Gastroesophageal sphincter (tissue), 4 donors: ENCODE results near the gene SNX3. TPM values are rescaled to one million over a fixed set of nuclear protein-coding genes. Genes with fewer than 3 reads are reported as not detected.

ENCODE experiments used
- ATAC-seq: fragments of 150-250 bp; one replicate; pipeline ENCODE4 v1.9.1; 2016; ENCODE audit warnings: mild to moderate bottlenecking, moderate library complexity
- H3K27ac ChIP-seq, 4 donors: fragments of 200-600 bp; sonication (generic) in 3 of 4; 1 replicate in 3 of 4; 2 replicates in 1 of 4; pipeline ENCODE4 v1.5.1; 2016 to 2019
- H3K27me3 ChIP-seq: fragments of 200-600 bp; sonication (generic); one replicate; pipeline ENCODE4 v1.5.1; 2019
- H3K36me3 ChIP-seq, 2 donors: fragments of 200-600 bp; sonication (generic); one replicate each; pipeline ENCODE4 v1.5.1; 2019; ENCODE audit warnings: control low read depth in 1 of 2
- H3K4me1 ChIP-seq, 3 donors: fragments of 200-600 bp; sonication (generic); 1 replicate in 2 of 3; 2 replicates in 1 of 3; pipeline ENCODE4 v1.5.1; 2016 to 2019; ENCODE audit warnings: control low read depth in 2 of 3
- H3K4me3 ChIP-seq, 2 donors: fragments of 200-600 bp; sonication (generic); one replicate each; pipeline ENCODE4 v1.5.1; 2019; ENCODE audit warnings: mild to moderate bottlenecking in 1 of 2, moderate library complexity in 1 of 2
- H3K9me3 ChIP-seq, 3 donors: fragments of 200-600 bp; sonication (generic); one replicate each; pipeline ENCODE4 v1.5.1; 2017 to 2019; ENCODE audit warnings: control low read depth in 2 of 3
- CTCF ChIP-seq, 4 experiments: fragments of 200-600 bp in 2 of 4; fragments of 450-650 bp in 2 of 4; sonication (generic) in 1 of 4; IDR thresholded peaks; one replicate each; pipeline ENCODE4 v1.5.1; 2017 to 2019; ENCODE audit warnings: antibody characterized with exemption in 4 of 4, mild to moderate bottlenecking in 2 of 4, moderate library complexity in 2 of 4
- EP300 ChIP-seq: sonication (generic); formaldehyde crosslinking; IDR thresholded peaks from one replicate; pipeline ENCODE4 v1.6.1; 2017; ENCODE audit warnings: antibody characterized with exemption, mild to moderate bottlenecking
- POLR2A ChIP-seq, 2 donors: fragments of 450-650 bp; IDR thresholded peaks; one replicate each; pipeline ENCODE4 v1.6.1; 2017; ENCODE audit warnings: antibody characterized with exemption in 2 of 2, mild to moderate bottlenecking in 2 of 2, moderate library complexity in 1 of 2
- POLR2AphosphoS5 ChIP-seq: sonication (generic); formaldehyde crosslinking; IDR thresholded peaks from one replicate; pipeline ENCODE4 v1.6.1; 2017; ENCODE audit warnings: antibody characterized with exemption
- WGBS, 2 donors: methylation state at CpG; one replicate each; pipeline ENCODE4 v1.1.5; 2018; ENCODE audit warnings: low coverage in 1 of 2; 5-methylcytosine and 5-hydroxymethylcytosine counted together
- small RNA-seq, 4 donors: library from RNA; depleted of rRNA; stranded (forward); fragments of <200 nt; gene quantifications; one replicate each; pipeline ENCODE3, GENCODE V24; 2016
- total RNA-seq, 4 donors: library from RNA; depleted of rRNA; stranded (reverse); fragments of >200 nt; gene quantifications; one replicate each; pipeline ENCODE4 v1.1.0, GENCODE V29; 2016

SNX3 gene
- total RNA-seq, 4 donors from 2014 or later, result 141 to 183 (median 160) TPM

GRCh38 chr6:108164543-108164814, 96.4 kb downstream of the SNX3 start:
- Histone ChIP-seq H3K4me3 (no peak overlapping the region), H3K36me3 (no peaks in the 10 kb centered on the region), H3K9me3 (no peaks in the 10 kb centered on the region), H3K27me3 (peaks cover 100% of the 10 kb centered on the region), H3K4me1 (peaks cover 0 to 60% (median 37%) of the 10 kb centered on the region in 3 donors), H3K27ac (no peak overlapping the region)
- WGBS, 2 donors, result 0% methylated on average over 2 of the region's 17 CpGs; no CpG with 5 or more reads in 1 of the 2 donors
- no peak for TF ChIP-seq CTCF (IDR thresholded peaks at IDR 0.05)
- no peak for TF ChIP-seq POLR2AphosphoS5
- TF ChIP-seq POLR2A (IDR thresholded peaks at IDR 0.05), result no peak
- TF ChIP-seq EP300, result no peak
- no peak for ATAC-seq

GRCh38 chr6:108163644-108164542, 96.9 kb downstream of the SNX3 start:
- TF ChIP-seq POLR2A (IDR thresholded peaks at IDR 0.05), result no peak
- TF ChIP-seq EP300, result no peak
- TF ChIP-seq CTCF (IDR thresholded peaks at IDR 0.05), result no peak
- no peak for TF ChIP-seq POLR2AphosphoS5
- no peaks in the 10 kb centered on the region for H3K9me3 ChIP-seq
- 0 to 7% methylated on average over 5 to 29 of the region's 41 CpGs for WGBS, 2 donors
- H3K4me1 ChIP-seq, result peaks cover 0 to 54% (median 33%) of the 10 kb centered on the region in 3 donors
- no peak overlapping the region for H3K27ac ChIP-seq
- ATAC-seq, result no peak
- peaks cover 100% of the 10 kb centered on the region for H3K27me3 ChIP-seq
- no peak overlapping the region for H3K4me3 ChIP-seq
- H3K36me3 ChIP-seq, result no peaks in the 10 kb centered on the region

- H3K27me3 ChIP-seq, result peaks cover 100% of the 10 kb centered on the region
- no peak for TF ChIP-seq POLR2AphosphoS5
- no peak for TF ChIP-seq EP300
- H3K4me3 ChIP-seq, result no peak overlapping the region
- 0 to 4% methylated on average over 2 to 3 of the region's 6 CpGs for WGBS, 2 donors
- no peaks in the 10 kb centered on the region for H3K9me3 ChIP-seq
- H3K27ac ChIP-seq, result no peak overlapping the region
- H3K4me1 ChIP-seq, result peaks cover 0 to 50% (median 27%) of the 10 kb centered on the region in 3 donors
- no peaks in the 10 kb centered on the region for H3K36me3 ChIP-seq
- no peak for ATAC-seq
Measured at GRCh38 chr6:108163267-108163643, 97.6 kb downstream of the SNX3 start.

GRCh38 chr6:108161724-108162282, 99.0 kb downstream of the SNX3 start:
- WGBS, 2 donors, result 0 to 9% methylated on average over 1 to 3 of the region's 3 CpGs
- peaks cover 0 to 50% (median 35%) of the 10 kb centered on the region in 3 donors for H3K4me1 ChIP-seq

More at GRCh38 chr6:108161724-108162282, 99.0 kb downstream of the SNX3 start:
- no peak overlapping the region for H3K4me3 ChIP-seq
- ATAC-seq, result no peak
- H3K9me3 ChIP-seq, result no peaks in the 10 kb centered on the region
- H3K27me3 ChIP-seq, result peaks cover 100% of the 10 kb centered on the region
- no peak for TF ChIP-seq EP300
- no peak for TF ChIP-seq POLR2AphosphoS5
- TF ChIP-seq CTCF (IDR thresholded peaks at IDR 0.05), result no peak
- TF ChIP-seq POLR2A (IDR thresholded peaks at IDR 0.05), result no peak
- no peak overlapping the region for H3K27ac ChIP-seq
- no peaks in the 10 kb centered on the region for H3K36me3 ChIP-seq

Small RNA genes within 50 kb of the gene (small RNA-seq; reads per million reads assigned to genes)
- 0 reads per million in 4 donors for gene RNA5SP212
- gene RNU6-1144P, result 0 reads per million in 4 donors
- gene Z98742.2, result 0 reads per million in 4 donors

Other genes starting within 250 kb of the SNX3 start
- gene OSTM1, start 186.3 kb downstream of the SNX3 start, total RNA-seq, result 10 to 100 TPM; 44.6 to 78.1 (median 55.5) TPM
- not detected for gene NR2E1, start 95.0 kb downstream of the SNX3 start, total RNA-seq
- 1 to 10 TPM; 1.6 to 7.6 (median 5.7) TPM for gene AFG1L, start 34.0 kb upstream of the SNX3 start, total RNA-seq